Measurements from ENCODE around the gene PCDHGA1.
"Not testable (repeated sequence)": the region's sequence is repeated elsewhere in the genome, so short reads cannot be mapped to it uniquely, and the experiment has no call there.

Gene PCDHGA1

DNA sequence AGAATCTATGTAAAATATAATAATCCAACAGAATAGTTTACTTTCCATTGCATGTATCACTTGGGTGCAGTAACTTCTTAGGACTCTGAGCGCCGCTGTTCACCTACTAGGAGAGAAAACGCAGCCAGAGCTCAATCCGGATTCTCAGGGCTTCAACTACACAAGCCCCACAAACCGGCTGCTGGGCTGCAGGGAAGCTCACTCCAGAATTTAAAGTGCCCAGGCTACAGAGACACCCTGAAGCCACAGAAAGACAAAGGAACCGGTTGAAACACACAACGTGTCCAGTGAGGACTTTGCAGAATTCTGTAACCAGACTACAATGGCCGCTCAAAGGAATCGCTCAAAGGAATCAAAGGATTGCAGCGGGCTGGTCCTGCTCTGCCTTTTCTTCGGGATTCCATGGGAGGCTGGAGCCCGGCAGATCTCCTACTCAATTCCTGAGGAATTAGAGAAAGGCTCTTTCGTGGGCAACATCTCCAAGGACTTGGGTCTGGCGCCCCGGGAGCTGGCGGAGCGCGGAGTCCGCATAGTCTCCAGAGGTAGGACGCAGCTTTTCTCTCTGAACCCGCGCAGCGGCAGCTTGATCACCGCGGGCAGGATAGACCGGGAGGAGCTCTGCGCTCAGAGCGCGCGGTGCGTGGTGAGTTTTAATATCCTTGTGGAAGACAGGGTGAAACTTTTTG lies 82.7 kb downstream of the PCDHGA1 start, which contains the start of gene PCDHGA10:
PCDHGA10 (plus strand) TSS at position 134 of the 686 bp plus-strand sequence; CDS start at position 323, 189 bp downstream.
- peak; percentile 59 to 67 for DNase-seq

DNA sequence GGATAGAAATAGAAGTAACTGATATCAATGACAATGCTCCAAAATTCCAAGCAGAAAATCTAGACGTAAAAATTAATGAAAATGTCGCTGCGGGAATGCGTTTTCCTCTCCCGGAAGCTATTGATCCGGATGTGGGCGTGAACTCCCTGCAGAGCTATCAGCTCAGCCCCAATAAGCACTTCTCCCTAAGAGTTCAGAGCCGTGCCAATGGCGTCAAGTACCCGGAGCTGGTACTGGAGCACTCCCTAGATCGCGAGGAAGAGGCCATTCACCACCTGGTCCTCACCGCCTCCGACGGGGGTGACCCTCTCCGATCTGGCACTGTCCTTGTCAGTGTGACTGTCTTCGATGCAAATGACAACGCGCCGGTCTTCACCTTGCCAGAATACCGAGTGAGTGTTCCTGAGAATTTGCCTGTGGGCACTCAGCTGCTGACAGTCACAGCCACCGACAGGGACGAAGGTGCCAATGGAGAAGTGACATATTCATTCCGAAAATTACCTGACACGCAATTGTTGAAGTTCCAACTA lies 83.3 kb downstream of the PCDHGA1 start:
- DNase-seq = no peak

DNA sequence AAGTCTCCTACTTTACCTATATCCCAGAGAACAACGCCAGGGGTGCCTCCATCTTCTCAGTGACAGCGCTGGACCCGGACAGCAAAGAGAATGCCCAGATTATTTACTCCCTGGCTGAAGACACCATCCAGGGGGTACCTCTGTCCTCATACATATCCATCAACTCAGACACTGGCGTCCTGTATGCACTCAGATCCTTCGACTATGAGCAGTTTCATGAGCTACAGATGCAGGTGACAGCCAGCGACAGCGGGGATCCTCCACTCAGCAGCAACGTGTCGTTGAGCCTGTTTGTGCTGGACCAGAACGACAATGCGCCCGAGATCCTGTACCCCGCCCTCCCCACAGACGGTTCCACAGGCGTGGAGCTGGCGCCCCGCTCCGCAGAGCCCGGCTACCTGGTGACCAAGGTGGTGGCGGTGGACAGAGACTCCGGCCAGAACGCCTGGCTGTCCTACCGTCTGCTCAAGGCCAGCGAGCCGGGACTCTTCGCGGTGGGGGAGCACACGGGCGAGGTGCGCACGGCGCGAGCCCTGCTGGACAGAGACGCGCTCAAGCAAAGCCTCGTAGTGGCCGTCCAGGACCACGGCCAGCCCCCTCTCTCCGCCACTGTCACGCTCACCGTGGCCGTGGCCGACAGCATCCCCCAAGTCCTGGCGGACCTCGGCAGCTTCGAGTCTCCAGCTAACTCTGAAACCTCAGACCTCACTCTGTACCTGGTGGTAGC lies 84.4 kb downstream of the PCDHGA1 start:
- not testable (repeated sequence) for DNase-seq

DNA sequence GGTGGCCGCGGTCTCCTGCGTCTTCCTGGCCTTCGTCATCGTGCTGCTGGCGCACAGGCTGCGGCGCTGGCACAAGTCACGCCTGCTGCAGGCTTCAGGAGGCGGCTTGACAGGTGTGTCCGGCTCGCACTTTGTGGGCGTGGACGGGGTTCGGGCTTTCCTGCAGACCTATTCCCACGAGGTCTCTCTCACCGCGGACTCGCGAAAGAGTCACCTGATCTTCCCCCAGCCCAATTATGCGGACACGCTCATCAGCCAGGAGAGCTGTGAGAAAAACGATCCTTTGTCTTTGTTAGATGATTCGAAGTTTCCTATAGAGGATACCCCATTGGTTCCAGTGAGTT lies 84.9 kb downstream of the PCDHGA1 start:
- DNase-seq = not testable (repeated sequence)

DNA sequence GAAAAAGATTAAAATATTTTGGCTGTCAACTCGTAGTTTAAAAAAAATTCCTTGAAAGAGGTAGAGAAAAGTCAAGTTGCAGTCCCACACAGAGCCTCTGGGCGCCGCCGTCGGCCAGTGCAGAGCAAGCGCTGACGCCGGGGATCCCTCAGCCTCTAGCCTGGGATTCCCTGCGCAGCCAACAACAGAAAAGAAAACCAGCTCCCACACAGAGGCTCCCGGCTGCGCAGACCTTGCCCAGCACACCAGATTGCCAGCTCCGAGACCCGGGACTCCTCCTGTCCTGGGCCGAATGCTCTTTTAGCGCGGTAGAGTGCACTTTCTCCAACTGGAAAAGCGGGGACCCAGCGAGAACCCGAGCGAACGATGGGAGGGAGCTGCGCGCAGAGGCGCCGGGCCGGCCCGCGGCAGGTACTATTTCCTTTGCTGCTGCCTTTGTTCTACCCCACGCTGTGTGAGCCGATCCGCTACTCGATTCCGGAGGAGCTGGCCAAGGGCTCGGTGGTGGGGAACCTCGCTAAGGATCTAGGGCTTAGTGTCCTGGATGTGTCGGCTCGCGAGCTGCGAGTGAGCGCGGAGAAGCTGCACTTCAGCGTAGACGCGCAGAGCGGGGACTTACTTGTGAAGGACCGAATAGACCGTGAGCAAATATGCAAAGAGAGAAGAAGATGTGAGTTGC lies 87.3 kb downstream of the PCDHGA1 start, which contains the start of gene PCDHGB7:
PCDHGB7 (plus strand) TSS at position 184 of the 679 bp plus-strand sequence; CDS start at position 367, 183 bp downstream.
- DNase-seq = peak; percentile 61 to 68

DNA sequence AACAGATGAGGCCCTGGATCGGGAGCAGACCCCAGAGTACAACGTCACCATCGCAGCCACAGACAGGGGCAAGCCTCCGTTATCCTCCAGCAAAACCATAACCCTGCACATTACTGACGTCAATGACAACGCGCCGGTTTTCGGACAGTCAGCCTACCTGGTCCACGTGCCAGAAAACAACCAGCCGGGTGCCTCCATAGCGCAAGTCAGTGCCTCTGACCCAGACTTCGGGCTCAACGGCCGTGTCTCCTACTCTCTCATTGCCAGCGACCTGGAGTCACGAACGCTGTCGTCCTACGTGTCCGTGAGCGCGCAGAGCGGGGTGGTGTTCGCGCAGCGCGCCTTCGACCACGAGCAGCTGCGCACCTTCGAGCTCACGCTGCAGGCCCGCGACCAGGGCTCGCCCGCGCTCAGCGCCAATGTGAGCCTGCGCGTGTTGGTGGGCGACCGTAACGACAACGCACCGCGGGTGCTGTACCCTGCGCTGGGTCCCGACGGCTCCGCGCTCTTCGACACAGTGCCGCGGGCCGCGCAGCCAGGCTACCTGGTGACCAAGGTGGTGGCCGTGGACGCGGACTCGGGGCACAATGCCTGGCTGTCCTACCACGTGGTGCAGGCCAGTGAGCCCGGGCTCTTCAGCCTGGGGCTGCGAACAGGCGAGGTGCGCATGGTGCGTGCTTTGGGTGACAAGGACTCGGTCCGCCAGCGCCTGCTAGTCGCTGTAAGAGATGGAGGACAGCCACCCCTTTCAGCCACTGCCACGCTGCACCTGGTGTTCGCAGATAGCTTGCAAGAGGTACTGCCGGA lies 89.0 kb downstream of the PCDHGA1 start:
- DNase-seq = no peak

DNA sequence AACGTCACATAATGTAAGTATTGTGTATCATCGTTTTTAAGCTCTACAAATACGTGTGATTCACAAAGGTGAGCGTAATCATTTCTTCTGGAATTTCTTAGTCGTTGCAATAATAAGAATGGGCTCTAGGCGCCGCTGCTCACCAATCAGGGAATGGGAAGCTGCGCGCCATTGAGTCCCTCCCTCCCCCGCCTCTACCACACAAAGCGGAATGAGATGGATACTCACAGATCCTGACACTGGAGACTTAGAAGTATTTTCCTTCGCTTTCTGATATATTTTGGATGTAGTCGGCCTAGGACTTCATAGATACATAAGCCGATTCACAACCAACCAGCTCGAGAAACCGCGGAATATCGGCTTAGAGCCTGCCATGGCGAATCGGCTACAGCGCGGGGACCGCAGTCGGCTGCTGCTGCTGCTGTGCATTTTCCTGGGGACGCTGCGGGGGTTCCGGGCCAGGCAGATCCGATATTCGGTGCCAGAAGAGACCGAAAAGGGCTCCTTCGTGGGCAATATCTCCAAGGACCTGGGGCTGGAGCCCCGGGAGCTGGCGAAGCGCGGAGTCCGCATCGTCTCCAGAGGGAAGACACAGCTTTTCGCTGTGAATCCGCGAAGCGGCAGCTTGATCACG lies 90.7 kb downstream of the PCDHGA1 start, which contains the start of gene PCDHGA11:
PCDHGA11 (plus strand) TSS at position 197 of the 634 bp plus-strand sequence; CDS start at position 374, 177 bp downstream.
- DNase-seq = peak; percentile 62

DNA sequence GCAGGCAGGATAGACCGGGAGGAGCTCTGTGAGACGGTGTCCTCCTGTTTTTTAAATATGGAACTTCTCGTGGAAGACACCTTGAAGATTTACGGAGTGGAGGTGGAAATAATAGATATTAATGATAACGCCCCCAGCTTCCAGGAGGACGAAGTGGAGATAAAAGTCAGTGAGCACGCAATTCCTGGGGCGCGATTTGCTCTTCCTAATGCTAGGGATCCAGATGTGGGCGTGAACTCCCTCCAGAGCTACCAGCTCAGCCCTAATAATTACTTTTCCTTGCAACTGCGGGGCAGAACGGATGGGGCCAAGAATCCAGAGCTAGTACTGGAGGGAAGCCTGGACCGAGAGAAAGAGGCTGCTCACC lies 91.2 kb downstream of the PCDHGA1 start:
- no peak for DNase-seq

DNA sequence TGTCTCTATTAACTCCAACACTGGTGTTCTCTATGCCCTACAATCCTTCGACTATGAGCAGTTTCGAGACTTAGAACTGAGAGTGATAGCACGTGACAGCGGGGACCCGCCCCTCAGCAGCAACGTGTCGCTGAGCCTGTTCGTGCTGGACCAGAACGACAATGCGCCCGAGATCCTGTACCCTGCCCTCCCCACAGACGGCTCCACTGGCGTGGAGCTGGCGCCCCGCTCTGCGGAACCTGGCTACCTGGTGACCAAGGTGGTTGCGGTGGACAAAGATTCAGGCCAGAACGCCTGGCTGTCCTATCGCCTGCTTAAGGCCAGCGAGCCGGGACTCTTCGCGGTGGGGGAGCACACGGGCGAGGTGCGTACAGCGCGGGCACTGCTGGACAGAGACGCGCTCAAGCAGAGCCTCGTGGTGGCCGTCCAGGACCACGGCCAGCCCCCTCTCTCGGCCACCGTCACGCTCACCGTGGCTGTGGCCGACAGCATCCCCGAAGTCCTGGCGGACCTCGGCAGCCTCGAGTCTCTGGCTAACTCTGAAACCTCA lies 92.5 kb downstream of the PCDHGA1 start:
- no peak for DNase-seq

DNA sequence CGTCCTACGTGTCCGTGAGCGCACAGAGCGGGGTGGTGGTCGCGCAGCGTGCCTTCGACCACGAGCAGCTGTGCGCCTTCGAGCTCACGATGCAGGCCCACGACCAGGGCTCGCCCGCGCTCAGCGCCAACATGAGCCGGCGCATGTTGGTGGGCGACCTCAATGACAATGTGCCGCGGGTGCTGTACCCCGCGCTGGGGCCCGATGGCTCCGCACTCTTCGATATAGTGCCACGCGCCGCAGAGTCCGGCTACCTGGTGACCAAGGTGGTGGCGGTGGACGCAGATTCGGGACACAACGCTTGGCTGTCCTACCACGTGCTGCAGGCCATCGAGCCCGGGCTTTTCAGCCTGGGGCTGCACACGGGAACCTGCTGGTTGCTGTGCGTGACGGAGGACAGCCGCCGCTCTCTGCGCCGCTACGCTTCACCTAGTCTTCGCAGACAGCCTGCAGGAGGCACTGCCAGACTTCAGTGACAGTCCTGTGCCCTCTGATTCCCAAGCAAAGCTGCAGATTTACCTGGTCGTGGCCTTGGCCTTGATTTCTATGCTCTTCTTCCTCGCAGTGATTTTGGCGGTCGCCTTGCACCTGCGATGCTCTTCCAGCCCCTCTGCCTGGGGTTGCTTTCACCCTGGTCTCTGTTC lies 97.6 kb downstream of the PCDHGA1 start:
- no peak for DNase-seq

DNA sequence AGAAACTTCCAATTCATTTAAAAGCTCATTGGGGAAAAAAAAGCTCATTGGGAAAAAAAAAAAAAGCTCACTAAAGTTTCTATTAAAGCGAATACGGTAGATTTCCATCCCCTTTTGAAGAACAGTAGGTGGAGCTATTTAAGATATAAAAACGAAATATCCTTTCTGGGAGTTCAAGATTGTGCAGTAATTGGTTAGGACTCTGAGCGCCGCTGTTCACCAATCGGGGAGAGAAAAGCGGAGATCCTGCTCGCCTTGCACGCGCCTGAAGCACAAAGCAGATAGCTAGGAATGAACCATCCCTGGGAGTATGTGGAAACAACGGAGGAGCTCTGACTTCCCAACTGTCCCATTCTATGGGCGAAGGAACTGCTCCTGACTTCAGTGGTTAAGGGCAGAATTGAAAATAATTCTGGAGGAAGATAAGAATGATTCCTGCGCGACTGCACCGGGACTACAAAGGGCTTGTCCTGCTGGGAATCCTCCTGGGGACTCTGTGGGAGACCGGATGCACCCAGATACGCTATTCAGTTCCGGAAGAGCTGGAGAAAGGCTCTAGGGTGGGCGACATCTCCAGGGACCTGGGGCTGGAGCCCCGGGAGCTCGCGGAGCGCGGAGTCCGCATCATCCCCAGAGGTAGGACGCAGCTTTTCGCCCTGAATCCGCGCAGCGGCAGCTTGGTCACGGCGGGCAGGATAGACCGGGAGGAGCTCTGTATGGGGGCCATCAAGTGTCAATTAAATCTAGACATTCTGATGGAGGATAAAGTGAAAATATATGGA lies 100.2 kb downstream of the PCDHGA1 start, which contains the start of gene PCDHGA12:
PCDHGA12 (plus strand) TSS at position 176 of the 782 bp plus-strand sequence; CDS start at position 429, 253 bp downstream.
- DNase-seq = no peak

DNA sequence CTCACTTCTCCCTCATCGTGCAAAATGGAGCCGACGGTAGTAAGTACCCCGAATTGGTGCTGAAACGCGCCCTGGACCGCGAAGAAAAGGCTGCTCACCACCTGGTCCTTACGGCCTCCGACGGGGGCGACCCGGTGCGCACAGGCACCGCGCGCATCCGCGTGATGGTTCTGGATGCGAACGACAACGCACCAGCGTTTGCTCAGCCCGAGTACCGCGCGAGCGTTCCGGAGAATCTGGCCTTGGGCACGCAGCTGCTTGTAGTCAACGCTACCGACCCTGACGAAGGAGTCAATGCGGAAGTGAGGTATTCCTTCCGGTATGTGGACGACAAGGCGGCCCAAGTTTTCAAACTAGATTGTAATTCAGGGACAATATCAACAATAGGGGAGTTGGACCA lies 101.0 kb downstream of the PCDHGA1 start:
- DNase-seq = no peak

DNA sequence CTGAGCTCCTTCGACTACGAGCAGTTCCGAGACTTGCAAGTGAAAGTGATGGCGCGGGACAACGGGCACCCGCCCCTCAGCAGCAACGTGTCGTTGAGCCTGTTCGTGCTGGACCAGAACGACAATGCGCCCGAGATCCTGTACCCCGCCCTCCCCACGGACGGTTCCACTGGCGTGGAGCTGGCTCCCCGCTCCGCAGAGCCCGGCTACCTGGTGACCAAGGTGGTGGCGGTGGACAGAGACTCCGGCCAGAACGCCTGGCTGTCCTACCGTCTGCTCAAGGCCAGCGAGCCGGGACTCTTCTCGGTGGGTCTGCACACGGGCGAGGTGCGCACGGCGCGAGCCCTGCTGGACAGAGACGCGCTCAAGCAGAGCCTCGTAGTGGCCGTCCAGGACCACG lies 102.0 kb downstream of the PCDHGA1 start:
- not testable (repeated sequence) for DNase-seq

DNA sequence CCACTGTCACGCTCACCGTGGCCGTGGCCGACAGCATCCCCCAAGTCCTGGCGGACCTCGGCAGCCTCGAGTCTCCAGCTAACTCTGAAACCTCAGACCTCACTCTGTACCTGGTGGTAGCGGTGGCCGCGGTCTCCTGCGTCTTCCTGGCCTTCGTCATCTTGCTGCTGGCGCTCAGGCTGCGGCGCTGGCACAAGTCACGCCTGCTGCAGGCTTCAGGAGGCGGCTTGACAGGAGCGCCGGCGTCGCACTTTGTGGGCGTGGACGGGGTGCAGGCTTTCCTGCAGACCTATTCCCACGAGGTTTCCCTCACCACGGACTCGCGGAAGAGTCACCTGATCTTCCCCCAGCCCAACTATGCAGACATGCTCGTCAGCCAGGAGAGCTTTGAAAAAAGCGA lies 102.4 kb downstream of the PCDHGA1 start:
- not testable (repeated sequence) for DNase-seq

DNA sequence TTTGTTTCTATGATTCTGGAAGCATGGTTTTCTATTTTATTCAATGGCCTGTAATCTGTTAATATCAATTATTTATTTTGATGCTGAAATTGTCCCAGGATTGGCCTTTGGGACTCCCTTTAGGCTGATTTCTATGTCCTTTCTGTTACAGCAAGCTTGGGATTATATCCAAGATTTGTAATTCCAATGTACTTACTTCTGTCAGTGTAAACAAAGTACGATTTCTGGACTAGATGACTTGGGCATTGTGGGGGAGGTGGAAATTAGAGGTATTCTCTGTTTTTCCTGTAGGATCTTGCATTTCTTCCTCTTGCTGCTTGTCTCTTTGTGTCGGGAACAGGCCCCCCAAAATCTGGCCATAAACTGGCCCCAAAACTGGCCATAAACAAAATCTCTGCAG lies 103.7 kb downstream of the PCDHGA1 start:
- DNase-seq = no peak

DNA sequence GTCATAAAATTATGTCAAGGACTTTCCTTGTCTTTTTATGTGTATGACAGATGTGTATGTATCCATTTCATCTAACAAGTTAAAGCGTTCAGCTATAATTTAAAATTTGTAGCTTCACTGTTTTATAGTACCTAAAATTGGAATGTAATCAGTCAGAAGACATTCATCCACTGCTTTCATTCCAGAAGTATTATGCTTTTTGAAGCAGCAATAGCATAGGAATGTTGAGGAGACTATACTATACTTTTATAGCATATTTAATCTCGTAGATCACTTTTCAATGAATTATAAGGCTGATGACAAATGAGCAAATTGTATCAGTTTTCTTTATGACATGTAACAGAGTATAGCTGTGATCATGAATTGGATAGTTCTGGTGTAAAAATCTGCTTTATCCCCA lies 106.9 kb downstream of the PCDHGA1 start:
- DNase-seq = no peak

DNA sequence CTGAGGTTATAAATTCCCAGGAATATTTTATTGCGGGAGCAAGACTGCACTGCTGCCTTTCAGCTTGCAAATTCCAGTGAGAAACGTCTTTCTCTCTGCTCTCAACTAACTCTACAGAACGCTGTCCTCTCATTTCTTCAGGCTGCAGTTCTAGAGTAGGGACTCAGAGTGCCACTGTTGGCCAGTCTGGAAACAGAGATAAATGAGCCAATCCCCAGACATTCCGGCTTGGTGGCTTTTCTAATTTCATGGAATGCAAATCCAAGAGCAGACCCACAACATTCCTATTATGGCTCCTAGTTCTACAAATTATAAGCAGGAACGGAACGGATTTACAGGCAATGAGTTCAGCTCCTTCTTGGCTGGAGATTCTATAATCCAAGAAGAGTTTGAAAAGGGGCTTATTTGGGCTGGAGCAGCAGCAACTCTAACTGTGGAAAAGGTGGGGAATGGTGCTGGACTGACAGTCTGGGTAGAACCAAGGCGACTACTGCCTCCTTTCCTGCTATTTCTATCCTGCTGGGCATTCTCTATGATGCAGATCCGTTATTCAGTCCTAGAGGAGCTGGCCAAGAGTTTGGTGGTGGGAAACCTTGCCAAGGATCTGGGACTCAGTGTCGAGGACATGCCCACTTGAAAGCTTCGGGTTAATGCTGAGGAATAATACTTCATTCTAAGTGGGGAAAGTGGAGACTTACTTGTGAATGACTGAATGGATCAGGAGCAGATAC lies 109.3 kb downstream of the PCDHGA1 start:
- DNase-seq = no peak

DNA sequence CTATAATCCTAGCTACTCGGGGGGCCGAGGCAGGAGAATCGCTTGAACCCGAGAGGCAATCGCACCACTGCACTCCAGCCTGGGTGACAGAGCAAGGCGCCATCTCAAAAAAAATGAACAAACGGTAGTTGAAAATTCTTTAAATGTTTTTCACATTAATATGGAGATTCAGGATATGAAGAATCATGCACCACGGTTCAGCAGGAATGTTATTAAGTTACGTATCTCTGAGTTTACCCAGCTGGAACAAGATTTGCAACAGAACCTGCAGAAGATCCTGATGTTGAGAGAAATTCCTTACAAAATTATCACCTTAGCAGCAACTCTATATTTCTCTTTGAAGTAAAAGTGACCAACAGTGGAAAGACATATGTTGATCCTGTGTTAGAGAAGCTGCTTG lies 110.0 kb downstream of the PCDHGA1 start:
- no peak for DNase-seq

DNA sequence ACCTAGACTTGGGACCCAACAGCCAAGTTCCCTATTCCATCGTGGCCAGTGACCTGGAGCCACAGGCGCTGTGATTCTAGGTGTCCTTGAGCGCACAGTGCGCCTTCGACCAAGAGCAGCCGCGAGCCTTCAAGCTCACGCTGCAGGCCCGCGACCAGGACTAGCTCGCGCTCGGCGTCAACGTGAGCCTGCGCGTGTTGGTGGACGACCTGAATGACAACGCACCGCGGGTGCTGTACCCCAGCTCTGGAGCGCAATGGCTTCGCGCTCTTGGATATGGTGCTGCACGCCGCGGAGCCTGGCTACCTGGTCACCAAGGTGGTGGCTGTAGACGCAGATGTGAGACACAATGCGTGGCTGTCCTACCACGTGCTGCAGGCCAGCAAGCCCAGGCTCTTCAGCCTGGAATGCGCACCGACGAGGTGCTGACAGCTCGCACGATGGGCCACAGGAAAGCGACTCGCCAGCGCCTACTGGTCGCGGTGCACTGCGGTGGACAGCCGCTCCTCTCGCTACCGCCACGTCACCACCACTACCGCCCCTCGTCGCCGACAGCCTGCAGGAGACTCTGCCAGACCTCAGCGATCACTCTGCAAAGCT lies 111.4 kb downstream of the PCDHGA1 start:
- DNase-seq = no peak

Data from activated CD4-positive, alpha-beta T cell treated with anti-CD3 and anti-CD28 coated beads, Interleukin-2, amount 50 U/mL, for 48 hours (primary cell).